MCF 10A (cell line): ENCODE measurements around the gene L3MBTL3. TPM values are rescaled to one million over a fixed set of nuclear protein-coding genes. Genes with fewer than 3 reads are reported as not detected.

ENCODE experiments used
- BruUV-seq: library from RNA; stranded (reverse); fragments of 400-500 nt; replicated peaks from 2 replicates; lab custom pipeline; 2021; lab: Mats Ljungman, UMichigan
- CTCF ChIA-PET: fragments of 300-600 bp; sonication (Branson Sonifier 250); formaldehyde crosslinking; extraction: SDS; loops from one replicate; lab custom pipeline; 2021; ENCODE audit warnings: antibody characterized with exemption, inconsistent platforms; lab: Yijun Ruan, JAX
- POLR2A ChIA-PET: fragments of 300-600, 350-650 bp; sonication (Branson Sonifier 250); formaldehyde crosslinking; extraction: SDS; loops from one replicate; lab custom pipeline; 2020; ENCODE audit warnings: antibody characterized with exemption, inconsistent platforms; lab: Yijun Ruan, JAX
- DNase-seq: peaks from one replicate; pipeline ENCODE4 v3.0.0-alpha.2; 2018; ENCODE audit not compliant: unreplicated experiment
- H3K27ac Mint-ChIP-seq: one replicate; pipeline ENCODE4 v1.8.0; 2022; ENCODE audit warnings: mild to moderate bottlenecking, low read depth, mixed read lengths; ENCODE audit not compliant: unreplicated experiment
- H3K27me3 Mint-ChIP-seq: one replicate; pipeline ENCODE4 v1.8.0; 2022; ENCODE audit warnings: mixed read lengths; ENCODE audit not compliant: insufficient read depth, unreplicated experiment
- H3K36me3 Mint-ChIP-seq: one replicate; pipeline ENCODE4 v1.8.0; 2022; ENCODE audit warnings: mild to moderate bottlenecking, moderate library complexity, mixed read lengths; ENCODE audit not compliant: insufficient read depth, unreplicated experiment
- H3K4me1 Mint-ChIP-seq: one replicate; pipeline ENCODE4 v1.8.0; 2022; ENCODE audit warnings: mixed read lengths; ENCODE audit not compliant: insufficient read depth, unreplicated experiment
- H3K4me3 Mint-ChIP-seq: one replicate; pipeline ENCODE4 v1.8.0; 2022; ENCODE audit warnings: mild to moderate bottlenecking, moderate library complexity, mixed read lengths; ENCODE audit not compliant: unreplicated experiment
- H3K9me3 Mint-ChIP-seq: one replicate; pipeline ENCODE4 v1.8.0; 2022; ENCODE audit warnings: mixed read lengths; ENCODE audit not compliant: unreplicated experiment
- CTCF ChIP-seq: fragments of 200-600 bp; IDR thresholded peaks from one replicate; pipeline ENCODE4 v1.8.0; 2022; ENCODE audit warnings: antibody characterized with exemption, mild to moderate bottlenecking; ENCODE audit not compliant: unreplicated experiment
- intact Hi-C: fragments of 100-400 bp; cut with micrococcal nuclease; formaldehyde crosslinking; loops from 2 replicates; pipeline ENCODE4 v1.14.1; 2022
- total RNA-seq: library from RNA; stranded (reverse); gene quantifications from 2 replicates; pipeline ENCODE4 v1.2.3, GENCODE V29; 2022

The L3MBTL3 gene
- total RNA-seq, 1 experiment from 2014 or later = 5.2 TPM

GRCh38 chr6:130185658-130186057 is 167.3 kb downstream of the L3MBTL3 start:
- CTCF ChIA-PET = interaction anchor here (0.6 kb wide), 1 partner anchor 65 kb away, joined by 3 read pairs; no protein-coding TSS in a partner anchor
- Mint-ChIP-seq H3K9me3 (no peaks in the 10 kb centered on the region), H3K27ac (no peak overlapping the region), H3K4me1 (no peaks in the 10 kb centered on the region), H3K4me3 (no peak overlapping the region), H3K36me3 (no peaks in the 10 kb centered on the region), H3K27me3 (no peaks in the 10 kb centered on the region)
- intact Hi-C loops = no loop called here
- TF ChIP-seq CTCF = no peak
- no peak for DNase-seq
- POLR2A ChIA-PET = interaction anchor here (0.6 kb wide), 1 partner anchor 64 kb away, joined by 4 read pairs; no protein-coding TSS in a partner anchor
- BruUV-seq = no TSS peak

GRCh38 chr6:130187335-130188206 is 169.2 kb downstream of the L3MBTL3 start:
- no peak overlapping the region for H3K27ac Mint-ChIP-seq
- ChIA-PET CTCF (interaction anchor here (0.6 kb wide), 2 partner anchors 127 to 799 kb away, joined by 4 read pairs; no protein-coding TSS in a partner anchor), POLR2A (interaction anchor here (0.6 to 1.2 kb wide), 4 partner anchors 9 to 890 kb away, joined by 3 read pairs; no protein-coding TSS in a partner anchor)
- no peak overlapping the region for H3K4me3 Mint-ChIP-seq
- TF ChIP-seq CTCF = no peak
- no TSS peak for BruUV-seq
- no peaks in the 10 kb centered on the region for H3K9me3 Mint-ChIP-seq
- DNase-seq = no peak
- H3K4me1 Mint-ChIP-seq = no peaks in the 10 kb centered on the region
- intact Hi-C loops = no loop called here
- H3K27me3 Mint-ChIP-seq = no peaks in the 10 kb centered on the region
- H3K36me3 Mint-ChIP-seq = no peaks in the 10 kb centered on the region

GRCh38 chr6:130188207-130188899 is 170.0 kb downstream of the L3MBTL3 start:
- no peaks in the 10 kb centered on the region for H3K4me1 Mint-ChIP-seq
- no peaks in the 10 kb centered on the region for H3K27me3 Mint-ChIP-seq
- DNase-seq = no peak
- no peaks in the 10 kb centered on the region for H3K9me3 Mint-ChIP-seq
- ChIA-PET CTCF (interaction anchor here (0.6 kb wide), 1 partner anchor 302 kb away, joined by 3 read pairs; no protein-coding TSS in a partner anchor), POLR2A (interaction anchor here (0.6 to 0.8 kb wide), 3 partner anchors 10 to 889 kb away, joined by 3 read pairs; no protein-coding TSS in a partner anchor)
- H3K36me3 Mint-ChIP-seq = no peaks in the 10 kb centered on the region
- TF ChIP-seq CTCF = no peak
- H3K4me3 Mint-ChIP-seq = no peak overlapping the region
- BruUV-seq = no TSS peak
- intact Hi-C loops = no loop called here
- H3K27ac Mint-ChIP-seq = no peak overlapping the region
